NB4 (cell line): Measurements from ENCODE around the gene CMTR2.

ENCODE experiments used
- MYC ChIP-seq: IDR thresholded peaks from 2 replicates; pipeline ENCODE4 v1.6.1; 2011; ENCODE audit warnings: low read depth, low read length
- POLR2A ChIP-seq: IDR thresholded peaks from 2 replicates; pipeline ENCODE4 v1.6.1; 2011; ENCODE audit warnings: mild to moderate bottlenecking; ENCODE audit not compliant: insufficient read length; ENCODE audit errors: extremely low read depth
- TF ChIP-seq, protein P1 (sequence below): IDR thresholded peaks from 2 replicates; pipeline ENCODE4 v1.6.1; 2011; ENCODE audit warnings: low read depth, low read length
- TF ChIP-seq, protein P2 (sequence below): IDR thresholded peaks from one replicate; pipeline ENCODE4 v1.5.1; 2012; ENCODE audit warnings: low read depth, low read length

DNA sequence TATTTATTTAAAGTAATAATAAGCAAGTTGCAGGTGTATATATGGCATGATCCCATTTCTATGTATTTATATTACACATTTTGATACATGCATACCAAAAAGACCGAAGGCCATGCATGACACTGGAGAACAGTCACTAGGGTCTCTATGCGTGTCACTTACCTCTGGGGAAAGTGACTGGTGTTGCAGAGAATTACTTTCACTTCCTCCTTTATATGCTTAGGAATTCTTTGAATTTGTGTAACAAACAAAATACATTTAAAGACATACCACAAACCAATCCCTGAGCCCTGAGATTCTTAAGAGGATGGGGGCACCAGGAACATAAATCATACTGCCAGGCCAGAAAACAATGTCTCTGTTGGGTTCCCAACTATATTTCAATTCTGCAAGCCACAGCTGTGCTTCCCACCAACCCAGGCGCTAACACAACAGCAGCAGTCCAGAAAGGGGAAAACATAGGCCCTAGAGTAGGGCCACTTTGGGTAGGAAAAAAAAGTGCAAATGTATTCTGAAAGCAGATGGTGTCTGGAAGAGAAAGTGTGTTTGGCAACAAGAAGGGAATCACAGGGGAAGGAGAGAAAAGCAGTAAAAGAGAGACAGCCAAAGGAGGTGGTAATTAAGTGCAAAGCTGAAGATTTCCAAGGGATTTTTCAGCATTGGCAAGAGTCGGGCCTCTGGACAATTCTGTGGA, 34.2 kb downstream of the CMTR2 start:
- TF ChIP-seq, protein P1, sequence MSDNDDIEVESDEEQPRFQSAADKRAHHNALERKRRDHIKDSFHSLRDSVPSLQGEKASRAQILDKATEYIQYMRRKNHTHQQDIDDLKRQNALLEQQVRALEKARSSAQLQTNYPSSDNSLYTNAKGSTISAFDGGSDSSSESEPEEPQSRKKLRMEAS, result no peak
- TF ChIP-seq POLR2A (no peak), MYC (no peak)
- TF ChIP-seq, protein P2, sequence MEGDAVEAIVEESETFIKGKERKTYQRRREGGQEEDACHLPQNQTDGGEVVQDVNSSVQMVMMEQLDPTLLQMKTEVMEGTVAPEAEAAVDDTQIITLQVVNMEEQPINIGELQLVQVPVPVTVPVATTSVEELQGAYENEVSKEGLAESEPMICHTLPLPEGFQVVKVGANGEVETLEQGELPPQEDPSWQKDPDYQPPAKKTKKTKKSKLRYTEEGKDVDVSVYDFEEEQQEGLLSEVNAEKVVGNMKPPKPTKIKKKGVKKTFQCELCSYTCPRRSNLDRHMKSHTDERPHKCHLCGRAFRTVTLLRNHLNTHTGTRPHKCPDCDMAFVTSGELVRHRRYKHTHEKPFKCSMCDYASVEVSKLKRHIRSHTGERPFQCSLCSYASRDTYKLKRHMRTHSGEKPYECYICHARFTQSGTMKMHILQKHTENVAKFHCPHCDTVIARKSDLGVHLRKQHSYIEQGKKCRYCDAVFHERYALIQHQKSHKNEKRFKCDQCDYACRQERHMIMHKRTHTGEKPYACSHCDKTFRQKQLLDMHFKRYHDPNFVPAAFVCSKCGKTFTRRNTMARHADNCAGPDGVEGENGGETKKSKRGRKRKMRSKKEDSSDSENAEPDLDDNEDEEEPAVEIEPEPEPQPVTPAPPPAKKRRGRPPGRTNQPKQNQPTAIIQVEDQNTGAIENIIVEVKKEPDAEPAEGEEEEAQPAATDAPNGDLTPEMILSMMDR, result no peak
